Omental fat pad (tissue), 4 donors: ENCODE data around the gene SPATC1L. TPM values are rescaled to one million over a fixed set of nuclear protein-coding genes. Genes with fewer than 3 reads are reported as not detected.
"Not testable (repeated sequence)": the region's sequence is repeated elsewhere in the genome, so short reads cannot be mapped to it uniquely, and the experiment has no call there.

Experiments used
- ATAC-seq: fragments of 150-250 bp; one replicate; pipeline ENCODE4 v1.9.1; 2016; ENCODE audit warnings: mild to moderate bottlenecking, moderate library complexity; ENCODE audit not compliant: low FRiP score
- DNase-seq: peaks from one replicate; pipeline ENCODE4 v3.0.0-alpha.2; 2019; ENCODE audit warnings: low spot score
- CTCF ChIP-seq, 3 donors: fragments of 450-650 bp; IDR thresholded peaks; one replicate each; pipeline ENCODE4 v1.5.1; 2016 to 2017; ENCODE audit warnings: antibody characterized with exemption in 3 of 3, mild to moderate bottlenecking in 3 of 3, moderate library complexity in 2 of 3
- total RNA-seq, 4 donors: library from RNA; depleted of rRNA; stranded (reverse); fragments of >200 nt; gene quantifications; one replicate each; pipeline ENCODE4 v1.1.0, GENCODE V29; 2016

The SPATC1L gene
- total RNA-seq, 4 donors from 2014 or later = 0.96 to 8.0 (median 2.8) TPM

- ATAC-seq = no peak
- TF ChIP-seq CTCF (IDR thresholded peaks at IDR 0.05) = no peak
- DNase-seq = peak; percentile 13
Measured at GRCh38 chr21:46178961-46179360, 5.3 kb downstream of the SPATC1L start.

GRCh38 chr21:46176443-46177129 is 7.7 kb downstream of the SPATC1L start:
- ATAC-seq = not testable (repeated sequence)

DNA sequence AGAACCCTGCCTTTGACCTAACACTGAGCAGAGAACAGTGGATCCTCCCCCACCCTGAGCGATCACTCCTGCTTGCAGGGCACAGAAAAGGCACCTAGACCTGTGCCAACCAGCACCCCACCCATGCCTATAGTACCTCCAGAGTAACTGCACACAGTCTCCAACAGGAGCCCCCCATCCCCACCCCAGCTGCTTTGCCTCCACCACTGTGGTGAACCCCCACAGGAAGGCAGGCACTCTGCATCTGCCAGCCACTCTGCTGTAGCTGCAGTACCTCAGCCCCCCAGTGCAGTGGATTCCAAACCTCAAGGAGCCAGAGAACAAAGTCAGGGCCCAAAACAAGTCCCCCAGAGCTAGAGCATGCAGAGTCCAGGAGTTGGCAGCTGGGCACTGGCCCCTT is 10.7 kb downstream of the SPATC1L start:
- ATAC-seq (no peak), DNase-seq (no peak)
- no peak for TF ChIP-seq CTCF (IDR thresholded peaks at IDR 0.05)

More at GRCh38 chr21:46176443-46177129, 7.7 kb downstream of the SPATC1L start:
- DNase-seq = not testable (repeated sequence)

DNA sequence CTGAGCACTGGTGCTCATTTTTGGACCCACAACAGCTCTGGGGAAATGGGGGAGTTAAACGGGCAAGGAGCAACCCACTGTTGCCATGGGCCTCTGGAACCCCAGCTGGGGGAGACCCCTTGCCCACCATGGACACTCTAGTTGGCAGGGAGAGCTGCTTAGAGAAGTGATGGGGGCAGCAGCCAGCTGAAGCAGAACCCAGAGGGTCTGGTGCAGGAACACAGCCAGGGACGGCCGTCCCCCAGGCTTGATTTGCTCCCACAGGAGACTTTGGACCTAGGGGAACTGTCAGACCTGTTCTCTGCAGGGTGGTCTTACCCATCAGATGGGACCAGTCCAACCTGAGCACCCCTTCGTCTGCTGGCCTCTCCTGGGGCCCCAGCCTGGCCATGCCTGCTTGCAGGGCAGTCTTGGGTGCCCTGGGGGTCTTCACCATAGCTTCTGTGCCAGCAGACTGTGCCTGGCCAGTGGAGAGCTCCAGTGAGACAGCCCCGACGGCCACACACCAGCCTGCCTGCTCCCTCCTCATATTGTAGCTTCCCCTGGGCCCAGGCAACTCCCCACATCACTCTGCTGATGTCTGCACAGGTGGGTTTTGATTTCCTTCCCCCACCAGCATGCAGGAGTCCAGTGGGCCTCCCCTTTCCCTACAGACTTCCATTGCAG is 11.3 kb downstream of the SPATC1L start:
- no peak for ATAC-seq
- DNase-seq = peak; percentile 5
- no peak for TF ChIP-seq CTCF (IDR thresholded peaks at IDR 0.05)

DNA sequence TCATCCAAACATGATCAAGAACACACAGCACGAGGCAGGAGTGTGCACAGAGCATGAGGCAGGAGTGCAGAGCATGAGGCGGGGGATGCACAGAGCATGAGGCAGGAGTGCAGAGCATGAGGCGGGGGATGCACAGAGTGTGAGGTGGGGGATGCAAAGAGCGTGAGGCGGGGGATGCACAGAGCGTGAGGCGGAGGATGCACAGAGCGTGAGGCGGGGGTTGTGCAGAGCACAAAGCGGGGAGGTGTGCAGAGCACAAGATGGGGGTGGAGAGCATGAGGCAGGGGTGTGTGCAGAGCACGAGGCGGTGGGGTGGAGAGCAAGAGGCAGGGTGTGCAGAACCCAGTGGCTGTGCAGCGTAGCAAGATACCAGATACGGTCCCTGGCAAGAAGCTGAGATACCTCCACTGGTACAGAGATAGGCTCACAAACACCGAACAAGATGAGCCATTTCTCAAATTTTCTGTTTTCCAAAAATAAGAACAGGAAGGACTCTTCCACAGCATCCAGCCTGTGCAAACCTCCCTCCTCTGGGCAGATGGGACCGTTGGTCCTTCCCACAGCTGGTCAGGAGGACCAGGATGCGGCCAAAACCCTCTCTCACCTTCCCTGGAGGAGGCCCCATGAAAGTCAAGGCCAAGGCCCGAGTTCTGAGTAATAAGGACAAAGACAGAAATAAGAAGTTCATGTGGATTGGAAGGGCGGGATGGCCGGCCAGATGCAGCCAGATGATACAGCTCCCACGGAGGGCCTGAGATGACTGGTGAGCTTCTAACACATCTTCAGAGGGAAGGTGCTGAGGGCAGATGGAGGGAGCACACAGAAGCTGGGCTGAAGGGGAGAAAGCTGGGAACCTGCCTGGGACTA is 12.0 kb downstream of the SPATC1L start:
- ATAC-seq = no peak
- peak; percentile 6 for DNase-seq
- TF ChIP-seq CTCF (IDR thresholded peaks at IDR 0.05) = no peak

- ATAC-seq (no peak), DNase-seq (no peak)
- no peak for TF ChIP-seq CTCF (IDR thresholded peaks at IDR 0.05)
Measured at GRCh38 chr21:46171585-46171984, 12.7 kb downstream of the SPATC1L start.

- not testable (repeated sequence) for ATAC-seq
- peak; percentile 17 for DNase-seq
Measured at GRCh38 chr21:46170436-46171193, 13.6 kb downstream of the SPATC1L start.
